Measurements from ENCODE around the gene PRKCE. TPM values are rescaled to one million over a fixed set of nuclear protein-coding genes. Genes with fewer than 3 reads are reported as not detected.

The PRKCE gene
- total RNA-seq, 2 experiments from 2014 or later: 17.0 to 42.1 TPM

GRCh38 chr2:45626387-45627221 is 24.9 kb upstream of the PRKCE start:
- H3K9me3 ChIP-seq (ENCODE audit: low read length): 0 out of 2 replicates have a peak, but pooled peaks cover 6% of the 10 kb centered on the region
- no peak overlapping the region for H3K4me2 ChIP-seq (ENCODE audit: low read length)
- ChIA-PET POLR2A (no interaction called here), CTCF (ENCODE audit: unreplicated experiment) (no interaction called here)
- TF ChIP-seq EZH2phosphoT487 (IDR thresholded peaks at IDR 0.05; ENCODE audit: borderline replicate concordance, low read depth, low read length) (no peak), CTCF (conservative IDR thresholded peaks at IDR 0.05; ENCODE audit: low read length) (no peak)
- no peaks in the 10 kb centered on the region for H3K36me3 ChIP-seq (ENCODE audit: insufficient read depth, low read length)
- no peak for DNase-seq (ENCODE audit: low spot score)
- no peaks in the 10 kb centered on the region for H3K9me2 ChIP-seq (ENCODE audit: insufficient read depth, low read length)
- intact Hi-C loops (cut with micrococcal nuclease; ENCODE audit: unreplicated experiment): no loop called here
- no peak overlapping the region for H2AFZ ChIP-seq (ENCODE audit: low read length)
- no peaks in the 10 kb centered on the region for H3K4me1 ChIP-seq (ENCODE audit: insufficient read depth, low read length, poor library complexity, severe bottlenecking)
- H3K4me3 ChIP-seq (ENCODE audit: low read depth, low read length, poor library complexity, severe bottlenecking): no peak overlapping the region
- H4K20me1 ChIP-seq (ENCODE audit: insufficient read depth, low read length): no peaks in the 10 kb centered on the region
- no TSS peak for BruUV-seq (replicated peaks)
- H3K79me2 ChIP-seq (ENCODE audit: insufficient read depth, low read depth, low read length): no peaks in the 10 kb centered on the region
- no peak overlapping the region for H3K27ac ChIP-seq (ENCODE audit: low read depth, low read length, poor library complexity, severe bottlenecking)

- H3K4me3 ChIP-seq (ENCODE audit: low read depth, low read length, poor library complexity, severe bottlenecking): no peak overlapping the region
- intact Hi-C loops (cut with micrococcal nuclease; ENCODE audit: unreplicated experiment): no loop called here
- ChIA-PET CTCF (ENCODE audit: unreplicated experiment) (interaction anchor here (0.6 kb wide), 1 partner anchor 25 kb away, joined by 3 read pairs; no protein-coding TSS in a partner anchor), POLR2A (interaction anchor here (0.7 kb wide), 1 partner anchor 13 kb away, joined by 3 read pairs; no protein-coding TSS in a partner anchor)
- no peak overlapping the region for H3K4me2 ChIP-seq (ENCODE audit: low read length)
- H3K36me3 ChIP-seq (ENCODE audit: insufficient read depth, low read length): no peaks in the 10 kb centered on the region
- no peak overlapping the region for H2AFZ ChIP-seq (ENCODE audit: low read length)
- H3K27ac ChIP-seq (ENCODE audit: low read depth, low read length, poor library complexity, severe bottlenecking): no peak overlapping the region
- DNase-seq (ENCODE audit: low spot score): no peak
- TF ChIP-seq EZH2phosphoT487 (IDR thresholded peaks at IDR 0.05; ENCODE audit: borderline replicate concordance, low read depth, low read length) (no peak), CTCF (conservative IDR thresholded peaks at IDR 0.05; ENCODE audit: low read length) (no peak)
- H4K20me1 ChIP-seq (ENCODE audit: insufficient read depth, low read length): no peaks in the 10 kb centered on the region
- no TSS peak for BruUV-seq (replicated peaks)
- no peaks in the 10 kb centered on the region for H3K4me1 ChIP-seq (ENCODE audit: insufficient read depth, low read length, poor library complexity, severe bottlenecking)
- no peaks in the 10 kb centered on the region for H3K79me2 ChIP-seq (ENCODE audit: insufficient read depth, low read depth, low read length)
- H3K9me2 ChIP-seq (ENCODE audit: insufficient read depth, low read length): no peaks in the 10 kb centered on the region
- 0 out of 2 replicates have a peak, but pooled peaks cover 5% of the 10 kb centered on the region for H3K9me3 ChIP-seq (ENCODE audit: low read length)
These were observed 23.6 kb upstream of the PRKCE start for GRCh38 chr2:45627911-45628310.

- H3K9me2 ChIP-seq (ENCODE audit: insufficient read depth, low read length): no peaks in the 10 kb centered on the region
- H3K4me1 ChIP-seq (ENCODE audit: insufficient read depth, low read length, poor library complexity, severe bottlenecking): no peaks in the 10 kb centered on the region
- ChIA-PET CTCF (ENCODE audit: unreplicated experiment) (no interaction called here), POLR2A (no interaction called here)
- H3K4me2 ChIP-seq (ENCODE audit: low read length): no peak overlapping the region
- DNase-seq (ENCODE audit: low spot score): no peak
- BruUV-seq (replicated peaks): no TSS peak
- no peaks in the 10 kb centered on the region for H3K9me3 ChIP-seq (ENCODE audit: low read length)
- no peak overlapping the region for H3K4me3 ChIP-seq (ENCODE audit: low read depth, low read length, poor library complexity, severe bottlenecking)
- no peak overlapping the region for H2AFZ ChIP-seq (ENCODE audit: low read length)
- no peak overlapping the region for H3K27ac ChIP-seq (ENCODE audit: low read depth, low read length, poor library complexity, severe bottlenecking)
- H3K79me2 ChIP-seq (ENCODE audit: insufficient read depth, low read depth, low read length): no peaks in the 10 kb centered on the region
- TF ChIP-seq EZH2phosphoT487 (IDR thresholded peaks at IDR 0.05; ENCODE audit: borderline replicate concordance, low read depth, low read length) (no peak), CTCF (conservative IDR thresholded peaks at IDR 0.05; ENCODE audit: low read length) (no peak)
- H3K36me3 ChIP-seq (ENCODE audit: insufficient read depth, low read length): no peaks in the 10 kb centered on the region
- intact Hi-C loops (cut with micrococcal nuclease; ENCODE audit: unreplicated experiment): no loop called here
- no peaks in the 10 kb centered on the region for H4K20me1 ChIP-seq (ENCODE audit: insufficient read depth, low read length)
These were observed 21.5 kb upstream of the PRKCE start for GRCh38 chr2:45629971-45630370.

All from OCI-LY7 (cell line).